ENCODE measurements around the gene KDM3B. TPM values are rescaled to one million over a fixed set of nuclear protein-coding genes. Genes with fewer than 3 reads are reported as not detected.

KDM3B gene
- total RNA-seq, 2 donors from 2014 or later: 98.2 to 104 TPM

GRCh38 chr5:138464388-138465260, 112.1 kb downstream of the KDM3B start:
- peak; percentile 99 for DNase-seq
- Mint-ChIP-seq H3K27me3 (ENCODE audit: insufficient read depth) (peaks cover 20% of the 10 kb centered on the region), H3K4me3 (peak overlapping the region; percentile 69), H3K27ac (peak overlapping the region; percentile 96), H3K36me3 (ENCODE audit: low read depth) (peaks cover 11% of the 10 kb centered on the region), H3K9me3 (no peaks in the 10 kb centered on the region), H3K4me1 (peaks cover 19% of the 10 kb centered on the region)
- TF ChIP-seq CTCF (conservative IDR thresholded peaks at IDR 0.05): peak; percentile 35
- Histone ChIP-seq H3K9ac (ENCODE audit: extremely low read depth, low read length, poor library complexity, severe bottlenecking) (peak overlapping the region; percentile 90), H3K4me1 (ENCODE audit: control insufficient read depth, insufficient read depth, low read length) (peaks cover 7% of the 10 kb centered on the region), H3K27ac (ENCODE audit: low read depth, low read length) (peak overlapping the region; percentile 96), H3K27me3 (ENCODE audit: control insufficient read depth, insufficient read depth, low read length, poor library complexity, severe bottlenecking) (peaks cover 12% of the 10 kb centered on the region), H3K9me3 (ENCODE audit: control insufficient read depth, low read length) (no peaks in the 10 kb centered on the region), H3K4me3 (ENCODE audit: low read length) (peak overlapping the region; percentile 98), H3K36me3 (ENCODE audit: control insufficient read depth, insufficient read depth, low read length) (peaks cover 10% of the 10 kb centered on the region)
- 0 to 1% methylated on average over 14 to 64 of the region's 64 CpGs for WGBS, 2 experiments (ENCODE audit: insufficient coverage in 1 of 2, insufficient read length in 1 of 2)

GRCh38 chr5:138465261-138466124, 113.0 kb downstream of the KDM3B start, which contains the start of gene EGR1:
TSS of gene EGR1 (plus strand) at chr5:138465479. CDS start at chr5:138465762, 283 bp downstream.
- Histone ChIP-seq H3K27me3 (ENCODE audit: control insufficient read depth, insufficient read depth, low read length, poor library complexity, severe bottlenecking) (peaks cover 12% of the 10 kb centered on the region), H3K9me3 (ENCODE audit: control insufficient read depth, low read length) (no peaks in the 10 kb centered on the region), H3K9ac (ENCODE audit: extremely low read depth, low read length, poor library complexity, severe bottlenecking) (peak within 1 kb of the TSS; percentile 90), H3K4me1 (ENCODE audit: control insufficient read depth, insufficient read depth, low read length) (peaks cover 7% of the 10 kb centered on the region), H3K36me3 (ENCODE audit: control insufficient read depth, insufficient read depth, low read length) (peaks cover 10% of the 10 kb centered on the region), H3K27ac (ENCODE audit: low read depth, low read length) (peak within 1 kb of the TSS; percentile 96), H3K4me3 (ENCODE audit: low read length) (peak within 1 kb of the TSS; percentile 98)
- peak; percentile 26 for TF ChIP-seq CTCF (conservative IDR thresholded peaks at IDR 0.05)
- peak; percentile 97 for DNase-seq
- Mint-ChIP-seq H3K36me3 (ENCODE audit: low read depth) (peaks cover 11% of the 10 kb centered on the region), H3K27ac (peak within 1 kb of the TSS; percentile 96), H3K27me3 (ENCODE audit: insufficient read depth) (peaks cover 20% of the 10 kb centered on the region), H3K4me3 (peak within 1 kb of the TSS; percentile 69), H3K4me1 (peaks cover 15% of the 10 kb centered on the region), H3K9me3 (no peaks in the 10 kb centered on the region)
- 1 to 2% methylated on average over 29 to 85 of the region's 85 CpGs for WGBS, 2 experiments (ENCODE audit: insufficient coverage in 1 of 2, insufficient read length in 1 of 2)

GRCh38 chr5:138466125-138466899, 113.8 kb downstream of the KDM3B start:
- peak overlapping the region; percentile 69 for H3K4me3 Mint-ChIP-seq
- 19% methylated on average over 20 to 39 of the region's 39 CpGs for WGBS, 2 experiments (ENCODE audit: insufficient coverage in 1 of 2, insufficient read length in 1 of 2)
- H3K9me3 ChIP-seq (ENCODE audit: control insufficient read depth, low read length): no peaks in the 10 kb centered on the region
- H3K4me1 ChIP-seq (ENCODE audit: control insufficient read depth, insufficient read depth, low read length): peaks cover 7% of the 10 kb centered on the region
- H3K27ac Mint-ChIP-seq: peak overlapping the region; percentile 10
- no peaks in the 10 kb centered on the region for H3K9me3 Mint-ChIP-seq
- H3K36me3 ChIP-seq (ENCODE audit: control insufficient read depth, insufficient read depth, low read length): peaks cover 10% of the 10 kb centered on the region
- peak overlapping the region; percentile 72 for H3K9ac ChIP-seq (ENCODE audit: extremely low read depth, low read length, poor library complexity, severe bottlenecking)
- H3K4me3 ChIP-seq (ENCODE audit: low read length): peak overlapping the region; percentile 98
- peaks cover 12% of the 10 kb centered on the region for H3K27me3 ChIP-seq (ENCODE audit: control insufficient read depth, insufficient read depth, low read length, poor library complexity, severe bottlenecking)
- H3K27me3 Mint-ChIP-seq (ENCODE audit: insufficient read depth): peaks cover 20% of the 10 kb centered on the region
- H3K36me3 Mint-ChIP-seq (ENCODE audit: low read depth): peaks cover 11% of the 10 kb centered on the region
- no peak for TF ChIP-seq CTCF (conservative IDR thresholded peaks at IDR 0.05)
- H3K27ac ChIP-seq (ENCODE audit: low read depth, low read length): no peak overlapping the region
- peaks cover 10% of the 10 kb centered on the region for H3K4me1 Mint-ChIP-seq
- DNase-seq: no peak

All from endodermal cell (in vitro differentiated cells).